ENCODE data around the gene OPN1MW.

DNA sequence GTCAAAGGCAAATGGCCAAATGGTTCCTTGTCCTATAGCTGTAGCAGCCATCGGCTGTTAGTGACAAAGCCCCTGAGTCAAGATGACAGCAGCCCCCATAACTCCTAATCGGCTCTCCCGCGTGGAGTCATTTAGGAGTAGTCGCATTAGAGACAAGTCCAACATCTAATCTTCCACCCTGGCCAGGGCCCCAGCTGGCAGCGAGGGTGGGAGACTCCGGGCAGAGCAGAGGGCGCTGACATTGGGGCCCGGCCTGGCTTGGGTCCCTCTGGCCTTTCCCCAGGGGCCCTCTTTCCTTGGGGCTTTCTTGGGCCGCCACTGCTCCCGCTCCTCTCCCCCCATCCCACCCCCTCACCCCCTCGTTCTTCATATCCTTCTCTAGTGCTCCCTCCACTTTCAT lies 42.2 kb upstream of the OPN1MW start:
- TF ChIP-seq, protein P1, sequence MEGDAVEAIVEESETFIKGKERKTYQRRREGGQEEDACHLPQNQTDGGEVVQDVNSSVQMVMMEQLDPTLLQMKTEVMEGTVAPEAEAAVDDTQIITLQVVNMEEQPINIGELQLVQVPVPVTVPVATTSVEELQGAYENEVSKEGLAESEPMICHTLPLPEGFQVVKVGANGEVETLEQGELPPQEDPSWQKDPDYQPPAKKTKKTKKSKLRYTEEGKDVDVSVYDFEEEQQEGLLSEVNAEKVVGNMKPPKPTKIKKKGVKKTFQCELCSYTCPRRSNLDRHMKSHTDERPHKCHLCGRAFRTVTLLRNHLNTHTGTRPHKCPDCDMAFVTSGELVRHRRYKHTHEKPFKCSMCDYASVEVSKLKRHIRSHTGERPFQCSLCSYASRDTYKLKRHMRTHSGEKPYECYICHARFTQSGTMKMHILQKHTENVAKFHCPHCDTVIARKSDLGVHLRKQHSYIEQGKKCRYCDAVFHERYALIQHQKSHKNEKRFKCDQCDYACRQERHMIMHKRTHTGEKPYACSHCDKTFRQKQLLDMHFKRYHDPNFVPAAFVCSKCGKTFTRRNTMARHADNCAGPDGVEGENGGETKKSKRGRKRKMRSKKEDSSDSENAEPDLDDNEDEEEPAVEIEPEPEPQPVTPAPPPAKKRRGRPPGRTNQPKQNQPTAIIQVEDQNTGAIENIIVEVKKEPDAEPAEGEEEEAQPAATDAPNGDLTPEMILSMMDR (IDR thresholded peaks at IDR 0.05): no peak
- TF ChIP-seq CHD2 (IDR thresholded peaks at IDR 0.05; ENCODE audit: low read length, partially characterized antibody): no peak
- no peak for TF ChIP-seq GABPA (IDR thresholded peaks at IDR 0.05; ENCODE audit: low read depth)
- TF ChIP-seq EP300 (IDR thresholded peaks at IDR 0.05; ENCODE audit: borderline replicate concordance in 1 of 2, low read depth in 1 of 2, low read length in 1 of 2): no peak
- TF ChIP-seq, protein P2, sequence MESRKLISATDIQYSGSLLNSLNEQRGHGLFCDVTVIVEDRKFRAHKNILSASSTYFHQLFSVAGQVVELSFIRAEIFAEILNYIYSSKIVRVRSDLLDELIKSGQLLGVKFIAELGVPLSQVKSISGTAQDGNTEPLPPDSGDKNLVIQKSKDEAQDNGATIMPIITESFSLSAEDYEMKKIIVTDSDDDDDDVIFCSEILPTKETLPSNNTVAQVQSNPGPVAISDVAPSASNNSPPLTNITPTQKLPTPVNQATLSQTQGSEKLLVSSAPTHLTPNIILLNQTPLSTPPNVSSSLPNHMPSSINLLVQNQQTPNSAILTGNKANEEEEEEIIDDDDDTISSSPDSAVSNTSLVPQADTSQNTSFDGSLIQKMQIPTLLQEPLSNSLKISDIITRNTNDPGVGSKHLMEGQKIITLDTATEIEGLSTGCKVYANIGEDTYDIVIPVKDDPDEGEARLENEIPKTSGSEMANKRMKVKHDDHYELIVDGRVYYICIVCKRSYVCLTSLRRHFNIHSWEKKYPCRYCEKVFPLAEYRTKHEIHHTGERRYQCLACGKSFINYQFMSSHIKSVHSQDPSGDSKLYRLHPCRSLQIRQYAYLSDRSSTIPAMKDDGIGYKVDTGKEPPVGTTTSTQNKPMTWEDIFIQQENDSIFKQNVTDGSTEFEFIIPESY (IDR thresholded peaks at IDR 0.05; ENCODE audit: borderline replicate concordance, low read depth): no peak
- TF ChIP-seq, protein P3, sequence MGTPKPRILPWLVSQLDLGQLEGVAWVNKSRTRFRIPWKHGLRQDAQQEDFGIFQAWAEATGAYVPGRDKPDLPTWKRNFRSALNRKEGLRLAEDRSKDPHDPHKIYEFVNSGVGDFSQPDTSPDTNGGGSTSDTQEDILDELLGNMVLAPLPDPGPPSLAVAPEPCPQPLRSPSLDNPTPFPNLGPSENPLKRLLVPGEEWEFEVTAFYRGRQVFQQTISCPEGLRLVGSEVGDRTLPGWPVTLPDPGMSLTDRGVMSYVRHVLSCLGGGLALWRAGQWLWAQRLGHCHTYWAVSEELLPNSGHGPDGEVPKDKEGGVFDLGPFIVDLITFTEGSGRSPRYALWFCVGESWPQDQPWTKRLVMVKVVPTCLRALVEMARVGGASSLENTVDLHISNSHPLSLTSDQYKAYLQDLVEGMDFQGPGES (IDR thresholded peaks at IDR 0.05; ENCODE audit: low read depth, low read length): no peak
- TF ChIP-seq, protein P4, sequence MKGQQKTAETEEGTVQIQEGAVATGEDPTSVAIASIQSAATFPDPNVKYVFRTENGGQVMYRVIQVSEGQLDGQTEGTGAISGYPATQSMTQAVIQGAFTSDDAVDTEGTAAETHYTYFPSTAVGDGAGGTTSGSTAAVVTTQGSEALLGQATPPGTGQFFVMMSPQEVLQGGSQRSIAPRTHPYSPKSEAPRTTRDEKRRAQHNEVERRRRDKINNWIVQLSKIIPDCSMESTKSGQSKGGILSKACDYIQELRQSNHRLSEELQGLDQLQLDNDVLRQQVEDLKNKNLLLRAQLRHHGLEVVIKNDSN (IDR thresholded peaks at IDR 0.05; ENCODE audit: borderline replicate concordance, low read depth): no peak
- no peak for TF ChIP-seq TAF1 (IDR thresholded peaks at IDR 0.05; ENCODE audit: borderline replicate concordance, low read depth, low read length)
- TF ChIP-seq ELF1 (IDR thresholded peaks at IDR 0.05): no peak
- no peak for TF ChIP-seq POLR2AphosphoS5 (IDR thresholded peaks at IDR 0.05; ENCODE audit: low read depth, low read length)

All from SK-N-SH (cell line).